ENCODE data around the gene GGPS1. TPM values are rescaled to one million over a fixed set of nuclear protein-coding genes. Genes with fewer than 3 reads are reported as not detected.
"Not testable (repeated sequence)": the region's sequence is repeated elsewhere in the genome, so short reads cannot be mapped to it uniquely, and the experiment has no call there.

Gene GGPS1
- total RNA-seq, 1 donor from 2014 or later: 30.6 TPM

DNA sequence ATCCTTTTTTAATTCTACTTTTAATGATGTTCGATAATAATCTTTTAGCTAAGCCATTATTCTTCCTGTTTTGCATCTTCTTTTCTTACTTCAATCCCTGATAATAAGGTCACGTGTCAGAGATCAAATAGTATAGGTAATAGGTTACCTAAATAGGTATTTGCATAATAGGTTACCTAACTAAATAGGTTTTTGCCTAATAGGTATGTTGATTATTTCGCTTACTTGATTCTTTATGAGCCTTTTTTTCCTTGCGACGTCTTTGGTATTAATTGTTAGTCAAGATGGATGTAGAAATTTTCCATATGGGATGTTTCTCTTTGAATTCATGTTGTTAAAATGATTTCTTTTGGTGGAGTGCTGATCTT lies 2.5 kb downstream of the GGPS1 start:
- DNase-seq (ENCODE audit: low spot score in 2 of 2) (no peak), FAIRE-seq (no peak)

DNA sequence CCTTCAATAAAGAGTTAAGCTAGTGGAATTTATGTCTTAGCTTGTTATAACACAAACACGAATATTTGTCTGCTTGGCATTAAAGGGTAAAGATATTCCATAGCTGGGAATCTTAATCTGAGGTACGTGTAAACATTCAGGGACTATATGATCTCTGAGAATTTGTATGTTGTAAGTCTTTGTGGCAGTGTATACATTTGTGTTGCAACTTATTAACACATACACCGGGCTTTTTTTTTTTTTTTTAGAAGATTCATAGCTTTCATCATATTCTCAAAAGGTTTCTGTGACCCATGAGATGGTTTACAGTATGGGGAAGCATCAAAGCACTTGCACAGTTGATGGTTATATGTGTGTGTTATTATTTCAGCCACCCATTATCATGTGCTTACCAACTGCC lies 3.0 kb downstream of the GGPS1 start:
- DNase-seq (ENCODE audit: low spot score in 2 of 2) (no peak), FAIRE-seq (no peak)

DNA sequence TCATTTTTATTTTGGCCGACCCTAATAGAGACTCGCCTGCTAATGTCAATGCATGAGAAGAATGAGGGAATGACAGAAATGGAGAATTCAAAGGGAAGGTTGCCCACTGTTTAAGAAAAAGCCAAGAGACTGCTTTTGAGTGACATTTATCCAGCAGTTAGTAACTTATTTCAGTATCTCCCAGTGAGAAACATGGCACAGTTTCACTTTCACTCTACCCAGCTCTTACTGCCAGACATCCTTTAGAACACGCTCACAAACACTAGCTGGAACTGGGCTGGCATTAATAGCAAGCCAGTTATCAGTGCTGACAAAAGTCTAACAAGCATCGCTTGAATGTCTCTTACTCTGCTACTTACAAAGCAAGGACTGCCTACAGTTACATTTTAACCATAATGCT lies 8.5 kb downstream of the GGPS1 start:
- no peak for FAIRE-seq

DNA sequence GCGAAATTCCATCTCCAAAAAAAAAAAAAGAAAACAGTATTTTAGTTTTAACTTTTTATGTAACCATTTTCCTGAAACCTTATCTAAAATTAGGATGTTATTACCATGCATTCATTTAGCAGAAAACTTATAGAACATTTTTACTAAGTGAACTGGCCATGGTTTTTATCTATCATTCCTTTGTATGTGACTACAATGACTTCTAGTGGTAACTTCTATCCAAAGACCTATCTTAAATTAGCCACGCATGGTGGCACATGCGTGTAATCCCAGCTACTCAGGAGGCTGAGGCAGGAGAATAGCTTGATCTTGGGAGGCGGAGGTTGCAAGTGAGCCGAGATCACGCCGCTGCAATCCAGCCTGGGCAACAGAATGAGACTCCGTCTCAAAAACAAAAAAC lies 11.4 kb downstream of the GGPS1 start:
- no peak for FAIRE-seq

More for the DNA sequence above, 8.5 kb downstream of the GGPS1 start:
- no peak for DNase-seq (ENCODE audit: low spot score in 2 of 2)

DNA sequence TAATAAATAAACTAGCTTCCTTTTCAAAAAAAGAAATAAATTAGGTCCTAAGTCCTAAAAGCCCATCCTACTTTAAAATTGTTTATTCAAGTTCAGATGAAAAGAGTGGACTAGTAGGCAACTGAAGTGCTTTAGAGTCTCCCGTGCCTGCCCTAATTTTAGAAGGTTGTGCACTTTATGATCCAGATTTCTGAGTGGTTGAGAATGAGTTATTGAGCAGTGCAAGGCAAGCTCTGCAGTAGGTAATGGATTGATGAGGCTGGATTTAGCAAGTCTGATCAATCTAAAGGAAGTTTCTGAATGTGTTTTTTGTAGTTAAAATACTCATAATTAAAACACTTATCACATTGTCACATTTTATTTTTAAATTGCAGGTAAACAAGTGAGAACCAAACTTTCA lies 13.0 kb downstream of the GGPS1 start:
- no peak for FAIRE-seq
- no peak for DNase-seq (ENCODE audit: low spot score in 2 of 2)

More for the DNA sequence above, 11.4 kb downstream of the GGPS1 start:
- DNase-seq (ENCODE audit: low spot score in 2 of 2): no peak

DNA sequence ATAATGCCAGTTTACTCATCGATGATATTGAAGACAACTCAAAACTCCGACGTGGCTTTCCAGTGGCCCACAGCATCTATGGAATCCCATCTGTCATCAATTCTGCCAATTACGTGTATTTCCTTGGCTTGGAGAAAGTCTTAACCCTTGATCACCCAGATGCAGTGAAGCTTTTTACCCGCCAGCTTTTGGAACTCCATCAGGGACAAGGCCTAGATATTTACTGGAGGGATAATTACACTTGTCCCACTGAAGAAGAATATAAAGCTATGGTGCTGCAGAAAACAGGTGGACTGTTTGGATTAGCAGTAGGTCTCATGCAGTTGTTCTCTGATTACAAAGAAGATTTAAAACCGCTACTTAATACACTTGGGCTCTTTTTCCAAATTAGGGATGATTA lies 13.7 kb downstream of the GGPS1 start:
- no peak for DNase-seq (ENCODE audit: low spot score in 2 of 2)

DNA sequence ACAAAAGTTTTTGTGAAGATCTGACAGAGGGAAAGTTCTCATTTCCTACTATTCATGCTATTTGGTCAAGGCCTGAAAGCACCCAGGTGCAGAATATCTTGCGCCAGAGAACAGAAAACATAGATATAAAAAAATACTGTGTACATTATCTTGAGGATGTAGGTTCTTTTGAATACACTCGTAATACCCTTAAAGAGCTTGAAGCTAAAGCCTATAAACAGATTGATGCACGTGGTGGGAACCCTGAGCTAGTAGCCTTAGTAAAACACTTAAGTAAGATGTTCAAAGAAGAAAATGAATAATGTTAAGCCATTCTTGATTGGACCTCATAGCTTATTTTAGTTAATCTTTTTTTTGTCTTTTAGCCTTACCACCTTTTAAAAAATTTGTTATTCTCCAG lies 14.1 kb downstream of the GGPS1 start:
- no peak for FAIRE-seq

More for the DNA sequence above, 13.7 kb downstream of the GGPS1 start:
- FAIRE-seq: no peak

DNA sequence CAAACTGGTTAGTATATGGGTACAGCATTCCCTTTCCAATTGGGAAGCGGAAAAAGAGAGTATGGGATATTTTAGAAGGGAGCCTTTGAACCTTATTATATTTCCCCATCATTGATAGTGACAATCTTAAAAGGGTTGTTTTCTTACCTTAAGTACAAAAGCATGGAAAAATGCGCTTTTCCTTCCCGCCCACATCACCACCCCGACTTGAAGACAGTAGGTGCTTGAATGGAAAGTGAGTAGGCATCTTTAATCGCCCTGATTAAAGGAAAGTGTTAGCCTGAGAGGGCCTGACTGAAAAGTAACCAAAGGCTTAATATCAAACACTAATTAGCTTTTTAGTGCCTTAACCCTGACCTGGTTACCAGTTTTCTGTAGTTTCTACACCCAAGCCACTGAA lies 15.4 kb downstream of the GGPS1 start:
- no peak for FAIRE-seq
- DNase-seq (ENCODE audit: low spot score in 2 of 2): no peak

More for the DNA sequence above, 14.1 kb downstream of the GGPS1 start:
- no peak for DNase-seq (ENCODE audit: low spot score in 2 of 2)

DNA sequence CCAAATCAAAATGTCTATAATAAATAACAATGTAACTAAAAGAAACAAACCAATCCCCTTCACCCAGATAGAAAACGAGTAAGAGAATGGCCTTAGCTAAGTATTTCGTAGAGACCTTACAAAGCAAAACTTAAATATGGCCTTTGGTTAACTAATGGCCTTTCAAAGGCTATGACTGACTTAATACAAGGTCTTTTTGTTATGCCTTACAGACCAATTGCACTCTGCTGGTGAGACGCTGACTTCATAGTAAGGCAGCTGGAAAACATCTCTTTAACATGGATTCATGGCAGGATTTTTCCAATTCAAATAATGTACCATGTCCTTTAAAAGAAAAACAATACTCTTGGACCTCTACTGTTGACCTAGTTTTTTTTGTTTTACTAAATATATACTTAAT lies 23.1 kb downstream of the GGPS1 start:
- no peak for DNase-seq (ENCODE audit: low spot score in 2 of 2)
- no peak for FAIRE-seq

DNA sequence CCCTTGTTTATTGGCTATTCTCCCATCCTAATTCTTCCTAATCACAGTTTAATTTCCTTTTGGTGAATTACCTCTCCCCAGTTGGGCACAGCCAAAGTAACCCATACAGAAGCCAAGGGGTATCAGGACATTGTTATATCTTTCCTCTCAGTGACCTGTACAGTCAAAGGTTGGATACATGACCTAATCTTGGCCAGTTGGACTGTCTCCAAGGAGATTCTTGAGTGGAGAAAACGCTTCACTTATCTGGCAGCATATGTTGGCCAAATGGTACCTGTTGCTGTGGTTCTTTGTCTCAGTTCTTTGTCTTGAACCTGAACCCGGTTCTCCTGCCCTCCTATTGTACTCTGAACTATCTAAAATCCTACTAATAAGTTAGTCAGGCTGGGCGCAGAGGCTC lies 23.5 kb downstream of the GGPS1 start:
- FAIRE-seq (no peak), DNase-seq (ENCODE audit: low spot score in 2 of 2) (no peak)

DNA sequence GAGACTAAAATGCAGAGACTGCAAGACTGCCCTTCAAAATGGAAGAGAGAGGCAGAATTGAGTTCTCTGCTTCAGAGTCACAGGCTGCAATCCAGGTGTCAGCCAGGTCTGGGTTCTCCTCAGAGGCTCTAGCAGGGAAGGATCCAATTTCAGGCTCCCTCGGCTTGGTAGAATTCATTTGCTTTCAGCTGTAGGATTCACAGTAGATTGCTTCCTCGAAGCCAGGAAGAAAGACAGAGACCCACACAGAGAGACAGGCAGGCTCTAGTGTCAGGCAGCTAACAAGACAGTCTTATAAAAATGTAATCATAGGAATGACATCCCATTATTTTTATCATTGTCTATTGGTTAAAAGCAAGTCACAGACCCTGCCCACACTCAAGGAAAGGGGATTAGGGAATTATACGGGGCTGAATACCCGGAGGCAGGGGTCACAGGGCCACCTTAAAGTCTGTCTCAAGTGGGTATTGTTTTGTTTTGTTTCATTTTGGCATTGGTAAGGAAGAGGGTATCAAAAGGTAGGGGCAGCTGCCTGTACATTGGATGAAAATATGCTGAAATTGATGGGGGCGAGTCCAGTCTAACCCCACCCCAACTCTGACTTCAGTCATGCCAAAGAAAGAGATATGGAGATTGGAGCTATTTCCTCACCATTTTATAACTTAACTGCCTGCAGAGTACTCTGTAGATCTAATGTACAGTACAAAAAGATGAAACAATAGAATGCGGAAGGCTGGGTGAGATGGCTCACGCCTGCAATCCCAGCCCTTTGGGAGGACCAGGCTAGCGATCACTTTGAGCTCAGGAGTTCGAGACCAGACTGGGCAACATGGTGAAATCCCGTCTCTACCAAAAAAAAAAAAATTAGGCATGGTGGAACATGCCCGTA lies 29.4 kb downstream of the GGPS1 start:
- DNase-seq (ENCODE audit: low spot score in 2 of 2) (no peak), FAIRE-seq (no peak)

DNA sequence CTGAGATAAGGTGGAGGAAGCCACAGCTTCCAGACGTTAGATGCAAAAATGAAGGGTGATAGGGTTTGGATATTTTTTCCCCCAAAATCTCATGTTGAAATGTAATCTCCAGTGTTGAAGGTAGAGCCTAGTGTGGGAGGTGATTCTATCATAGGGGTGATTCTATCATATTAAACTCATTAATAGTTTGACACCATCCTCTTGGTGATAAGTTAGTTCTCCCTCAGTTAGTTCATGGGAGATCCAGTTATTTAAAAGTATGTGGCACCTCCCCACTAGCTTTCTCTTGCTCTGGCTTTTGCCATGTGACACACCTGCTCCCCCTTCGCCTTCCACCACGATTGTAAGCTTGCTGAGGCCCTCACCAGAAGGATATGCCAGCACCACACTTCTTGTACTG lies 30.5 kb downstream of the GGPS1 start:
- no peak for FAIRE-seq
- no peak for DNase-seq (ENCODE audit: low spot score in 2 of 2)

DNA sequence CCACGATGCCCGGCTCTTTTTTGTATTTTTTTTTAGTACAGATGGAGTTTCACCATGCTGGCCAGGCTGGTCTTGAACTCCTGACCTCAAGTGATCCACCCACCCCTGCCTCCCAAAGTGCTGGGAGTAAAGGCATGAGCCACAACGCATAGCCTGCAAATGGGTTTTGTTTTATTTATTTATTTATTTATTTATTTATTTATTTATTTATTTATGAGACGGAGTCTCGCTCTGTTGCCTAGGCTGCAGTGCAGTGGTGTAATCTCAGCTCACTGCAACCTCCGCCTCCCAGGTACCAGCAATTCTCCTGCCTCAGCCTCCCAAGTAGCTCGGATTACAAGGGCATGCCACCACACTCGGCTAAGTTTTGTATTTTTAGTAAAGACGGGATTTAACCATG lies 35.8 kb downstream of the GGPS1 start:
- not testable (repeated sequence) for FAIRE-seq; DNase-seq (ENCODE audit: low spot score in 2 of 2)

DNA sequence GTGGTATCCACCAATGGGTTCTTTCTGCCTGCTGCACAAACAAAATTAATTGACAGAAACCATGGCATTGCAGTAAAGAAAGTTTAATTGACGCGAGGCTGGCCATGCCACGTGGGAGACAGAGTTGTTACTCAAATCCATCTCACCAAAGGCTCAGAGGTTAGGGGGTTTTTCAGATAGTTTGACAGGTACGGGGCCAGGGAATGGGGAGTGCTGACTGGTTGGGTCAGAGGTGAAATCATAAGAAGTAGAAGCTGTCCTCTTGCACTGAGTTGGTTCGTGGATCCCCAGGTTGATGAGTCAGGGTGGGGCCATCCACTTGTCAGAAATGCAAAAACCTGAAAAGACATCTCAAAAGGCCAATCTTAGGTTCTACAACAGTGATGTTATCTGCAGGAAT lies 37.9 kb downstream of the GGPS1 start:
- no peak for DNase-seq (ENCODE audit: low spot score in 2 of 2)
- no peak for FAIRE-seq

DNA sequence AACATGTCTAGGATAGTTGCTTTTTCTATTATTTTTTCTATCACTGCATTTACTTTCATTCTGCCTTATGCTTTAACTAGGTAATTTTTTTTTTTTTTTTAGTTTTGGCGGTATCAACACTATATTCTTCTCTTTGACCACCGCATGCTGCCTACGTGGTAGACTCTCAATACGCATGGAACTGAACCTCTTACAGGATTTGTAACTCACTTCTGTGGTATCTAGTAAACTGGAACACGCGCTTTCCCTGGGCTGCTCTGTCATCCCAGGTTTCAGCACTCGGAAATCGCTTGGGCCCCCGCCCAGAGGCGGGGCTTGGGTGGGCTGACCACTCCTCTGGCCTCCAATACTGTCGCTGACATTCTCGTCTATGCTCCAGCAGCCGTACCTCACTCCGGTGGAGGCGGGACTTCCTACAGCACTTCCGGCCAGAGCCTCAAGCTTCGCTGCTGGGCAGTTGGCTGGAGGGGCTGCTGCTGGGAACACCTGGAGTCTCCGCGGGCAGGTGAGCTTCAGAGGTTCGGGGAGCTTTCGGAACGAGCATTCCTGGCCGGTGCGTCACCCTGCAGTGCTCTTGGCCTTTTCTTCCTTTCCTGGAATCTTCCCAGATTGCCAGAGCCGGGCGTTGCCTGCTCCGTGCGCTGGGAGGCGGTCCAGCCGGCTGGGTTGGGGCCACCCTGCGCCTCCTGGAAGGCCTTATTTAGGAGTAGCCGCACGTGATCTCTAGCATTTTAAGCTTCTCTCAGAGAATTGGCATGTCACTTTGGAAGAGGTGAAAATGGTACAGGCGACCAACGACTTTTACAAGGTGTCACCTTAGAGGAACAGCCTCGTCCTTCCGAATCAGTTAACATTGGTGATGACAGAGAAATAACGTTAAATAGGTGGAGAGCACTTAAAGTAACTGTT lies 38.9 kb downstream of the GGPS1 start, which contains the start of gene TBCE:
TBCE (plus strand) TSS at position 428 of the 909 bp plus-strand sequence. CDS start 12,623 bp downstream, outside the sequence.
- FAIRE-seq: no peak
- peak; percentile 80 to 95 for DNase-seq (ENCODE audit: low spot score in 2 of 2)

DNA sequence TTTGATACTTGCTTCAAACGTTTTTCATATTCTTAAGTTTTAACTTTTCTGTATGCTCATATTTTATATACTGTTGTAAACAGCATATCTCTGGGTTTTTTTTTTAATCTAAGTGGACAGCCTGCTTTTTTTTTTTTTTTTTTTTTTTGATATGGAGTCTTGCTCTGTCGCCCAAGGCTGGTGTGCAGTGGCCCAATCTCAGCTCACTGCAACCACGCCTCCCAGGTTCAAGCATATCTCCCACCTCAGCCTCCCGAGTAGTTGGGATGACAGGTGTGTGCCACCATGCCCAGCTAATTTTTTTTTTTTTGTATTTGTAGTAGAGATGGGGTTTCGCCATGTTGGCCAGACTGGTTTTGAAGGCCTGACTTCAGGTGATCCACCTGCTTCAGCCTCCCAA lies 40.1 kb downstream of the GGPS1 start:
- DNase-seq (ENCODE audit: low spot score in 2 of 2) (no peak), FAIRE-seq (no peak)

DNA sequence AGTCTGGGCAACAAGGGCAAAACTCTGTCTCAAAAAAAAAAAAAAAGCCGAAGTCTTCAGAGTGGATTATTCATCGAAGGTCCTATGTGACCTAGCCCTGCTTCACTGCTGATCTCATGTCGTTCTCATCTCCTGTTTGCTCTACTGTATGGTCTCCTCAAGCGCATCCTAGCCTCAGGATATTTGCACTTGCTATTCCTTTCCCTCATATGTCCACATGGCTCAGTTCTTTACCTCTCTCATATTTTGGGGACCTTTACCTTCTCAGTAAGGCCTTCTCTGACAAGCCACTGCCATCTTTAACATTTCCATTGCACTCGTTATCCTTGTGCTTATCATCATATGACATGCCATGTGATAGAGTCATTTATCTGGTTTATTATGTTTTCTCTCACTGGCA lies 41.4 kb downstream of the GGPS1 start:
- DNase-seq (ENCODE audit: low spot score in 2 of 2): no peak
- FAIRE-seq: no peak

DNA sequence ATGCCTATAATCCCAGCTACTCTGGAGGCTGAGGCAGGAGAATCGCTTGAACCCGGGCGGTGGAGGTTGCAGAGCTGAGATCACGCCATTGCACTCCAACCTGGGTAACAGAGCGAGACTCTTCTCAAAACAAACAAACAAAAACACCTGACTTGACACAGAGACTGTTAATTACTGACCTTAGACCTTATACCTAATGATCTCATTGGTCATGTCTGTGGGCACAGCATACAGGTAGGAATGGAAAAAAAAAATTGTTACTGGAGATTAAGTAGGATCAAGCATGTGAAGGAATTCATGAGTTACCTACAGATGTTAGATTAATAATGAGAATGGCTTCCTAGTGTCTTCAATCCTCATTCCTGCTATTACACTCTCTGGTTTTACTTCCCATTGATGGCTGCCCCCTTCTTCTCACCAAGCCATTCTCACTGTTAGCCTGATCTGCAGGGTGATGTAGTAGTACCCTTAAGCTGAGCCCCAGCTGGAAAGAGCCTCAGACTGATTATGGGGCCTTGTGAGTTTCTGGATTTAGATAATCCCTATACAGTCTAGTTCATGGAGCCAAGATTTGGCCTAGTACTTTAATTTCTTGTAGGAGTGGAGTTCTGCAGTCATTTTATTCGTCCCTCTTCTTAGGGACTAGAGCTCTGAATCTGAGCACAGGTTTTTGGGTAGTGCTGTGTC lies 47.7 kb downstream of the GGPS1 start:
- DNase-seq (ENCODE audit: low spot score in 2 of 2) (no peak), FAIRE-seq (no peak)

DNA sequence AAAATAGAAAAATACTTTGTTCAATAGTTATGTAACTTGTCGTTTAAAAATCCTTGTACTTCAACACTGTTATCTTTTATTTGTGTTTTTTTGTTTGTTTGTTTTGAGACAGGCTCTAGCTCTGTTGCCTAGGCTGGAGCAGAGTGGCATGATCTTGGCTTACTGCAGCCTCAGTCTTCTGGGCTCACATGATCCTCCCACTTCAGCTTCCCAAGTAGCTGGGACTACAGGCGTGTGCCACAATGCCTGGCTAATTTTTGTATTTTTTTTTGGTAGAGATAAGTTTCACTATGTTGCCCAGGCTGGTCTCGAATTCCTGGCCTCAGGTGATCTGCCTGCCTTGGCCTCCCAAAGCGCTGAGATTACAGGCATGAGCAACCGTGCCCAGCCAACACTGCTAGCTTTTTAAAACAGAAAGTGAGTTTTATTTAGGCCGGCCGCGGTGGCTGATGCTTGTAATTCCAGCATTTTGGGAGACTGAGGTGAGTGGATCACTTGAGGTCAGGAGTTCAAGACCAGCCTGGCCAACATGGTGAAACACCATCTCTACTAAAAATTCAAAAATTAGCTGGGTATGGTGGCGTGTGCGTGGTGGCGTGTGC lies 49.9 kb downstream of the GGPS1 start:
- FAIRE-seq; DNase-seq (ENCODE audit: low spot score in 2 of 2): not testable (repeated sequence)
